Activated T-helper 1 cell treated with anti-CD3 and anti-CD28 coated beads, Interleukin-2, amount 50 U/mL, for 16 hours (primary cell): ENCODE data around the gene REEP6.
"Not testable (repeated sequence)": the region's sequence is repeated elsewhere in the genome, so short reads cannot be mapped to it uniquely, and the experiment has no call there.

Experiments used
- DNase-seq, 2 donors: peaks; one replicate each; pipeline ENCODE4 v3.0.0-alpha.2; 2020; ENCODE audit warnings: low read depth in 1 of 2, low spot score in 1 of 2

REEP6 gene

GRCh38 chr19:1522061-1522460, 31.1 kb downstream of the REEP6 start:
- DNase-seq: no peak

- DNase-seq: no peak
Observed at GRCh38 chr19:1522838-1523237, 31.9 kb downstream of the REEP6 start.

GRCh38 chr19:1523412-1524286, 32.7 kb downstream of the REEP6 start, which contains the start of gene PLK5:
PLK5 (plus strand) TSS chr19:1524077; CDS start chr19:1526997, 2,920 bp downstream.
- DNase-seq: no peak

- DNase-seq: no peak
Observed at GRCh38 chr19:1524287-1524971, 33.4 kb downstream of the REEP6 start.

- no peak for DNase-seq
Observed at GRCh38 chr19:1524972-1525325, 34.0 kb downstream of the REEP6 start.

GRCh38 chr19:1525343-1525742, 34.4 kb downstream of the REEP6 start:
- no peak for DNase-seq

- no peak for DNase-seq
Observed at GRCh38 chr19:1526066-1526778, 35.2 kb downstream of the REEP6 start.

GRCh38 chr19:1526979-1527649, 36.1 kb downstream of the REEP6 start:
- no peak for DNase-seq

- DNase-seq: no peak
Observed at GRCh38 chr19:1527650-1528309, 36.8 kb downstream of the REEP6 start.

GRCh38 chr19:1528596-1529429, 37.8 kb downstream of the REEP6 start:
- DNase-seq: no peak

- DNase-seq: no peak
Observed at GRCh38 chr19:1529430-1529816, 38.4 kb downstream of the REEP6 start.

GRCh38 chr19:1530856-1531255, 39.9 kb downstream of the REEP6 start:
- DNase-seq: not testable (repeated sequence)

GRCh38 chr19:1531587-1531986, 40.6 kb downstream of the REEP6 start:
- DNase-seq: no peak

- no peak for DNase-seq
Observed at GRCh38 chr19:1532003-1532402, 41.0 kb downstream of the REEP6 start.

- no peak for DNase-seq
Observed at GRCh38 chr19:1533510-1534150, 42.6 kb downstream of the REEP6 start.

GRCh38 chr19:1534972-1535371, 44.0 kb downstream of the REEP6 start:
- no peak for DNase-seq

- not testable (repeated sequence) for DNase-seq
Observed at GRCh38 chr19:1535699-1536098, 44.7 kb downstream of the REEP6 start.

GRCh38 chr19:1538978-1539377, 48.0 kb downstream of the REEP6 start:
- DNase-seq: no peak

GRCh38 chr19:1539749-1540148, 48.8 kb downstream of the REEP6 start:
- DNase-seq: not testable (repeated sequence)
